ENCODE measurements around the gene ABAT. TPM values are rescaled to one million over a fixed set of nuclear protein-coding genes. Genes with fewer than 3 reads are reported as not detected.

Gene ABAT
- total and polyA plus RNA-seq, 10 of the 15 experiments (the other 5 are each of a cell fraction or from before 2014, with no cell fraction given): 1.0 to 10.6 (median 1.9) TPM

- TF ChIP-seq ZNF687 (IDR thresholded peaks at IDR 0.05) (peak; percentile 98), IKZF1 (conservative IDR thresholded peaks at IDR 0.05) (peak; percentile 92), CREM (IDR thresholded peaks at IDR 0.05; ENCODE audit: low read depth) (peak; percentile 72; the same call in 1 of the 2 replicates), CBFB (IDR thresholded peaks at IDR 0.05; ENCODE audit: low read depth) (peak; percentile 69), MEF2A (IDR thresholded peaks at IDR 0.05; ENCODE audit: insufficient read depth, low read depth, low read length) (no peak), CHD1 (IDR thresholded peaks at IDR 0.05; ENCODE audit: low read depth, low read length) (no peak), ASH2L (IDR thresholded peaks at IDR 0.05; ENCODE audit: borderline replicate concordance, low read depth) (no peak), NBN (IDR thresholded peaks at IDR 0.05) (0 out of 2 replicates have a peak, but pooled peaks have one; percentile 30), LARP7 (IDR thresholded peaks at IDR 0.05) (peak; percentile 72), YY1 (IDR thresholded peaks at IDR 0.05; ENCODE audit: low read depth, low read length) (peak; percentile 72), BCL3 (IDR thresholded peaks at IDR 0.05; ENCODE audit: borderline replicate concordance, insufficient read depth, low read depth, low read length, poor library complexity, severe bottlenecking) (no peak), RAD51 (IDR thresholded peaks at IDR 0.05) (peak; percentile 74), EED (IDR thresholded peaks at IDR 0.05; ENCODE audit: low read depth) (no peak), SIX5 (IDR thresholded peaks at IDR 0.05; ENCODE audit: low read depth, low read length, severe bottlenecking) (peak; percentile 79), RELB (IDR thresholded peaks at IDR 0.05; ENCODE audit: low read depth) (0 out of 2 replicates have a peak, but pooled peaks have one; percentile 55), KAT2A (conservative IDR thresholded peaks at IDR 0.05; ENCODE audit: control insufficient read depth, low read depth, low read length) (no peak), EGR1 (IDR thresholded peaks at IDR 0.05; ENCODE audit: borderline replicate concordance in 1 of 2, low read depth in 2 of 2, low read length in 2 of 2) (peak in 1 of 2 experiments; percentile 13; a peak in 1 of 3 replicates), HDGF (IDR thresholded peaks at IDR 0.05) (peak; percentile 94), RUNX3 (IDR thresholded peaks at IDR 0.05; ENCODE audit: low read length) (peak; percentile 77)
- TF ChIP-seq, protein P1, sequence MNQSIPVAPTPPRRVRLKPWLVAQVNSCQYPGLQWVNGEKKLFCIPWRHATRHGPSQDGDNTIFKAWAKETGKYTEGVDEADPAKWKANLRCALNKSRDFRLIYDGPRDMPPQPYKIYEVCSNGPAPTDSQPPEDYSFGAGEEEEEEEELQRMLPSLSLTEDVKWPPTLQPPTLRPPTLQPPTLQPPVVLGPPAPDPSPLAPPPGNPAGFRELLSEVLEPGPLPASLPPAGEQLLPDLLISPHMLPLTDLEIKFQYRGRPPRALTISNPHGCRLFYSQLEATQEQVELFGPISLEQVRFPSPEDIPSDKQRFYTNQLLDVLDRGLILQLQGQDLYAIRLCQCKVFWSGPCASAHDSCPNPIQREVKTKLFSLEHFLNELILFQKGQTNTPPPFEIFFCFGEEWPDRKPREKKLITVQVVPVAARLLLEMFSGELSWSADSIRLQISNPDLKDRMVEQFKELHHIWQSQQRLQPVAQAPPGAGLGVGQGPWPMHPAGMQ (IDR thresholded peaks at IDR 0.05; ENCODE audit: borderline replicate concordance): no peak
- TF ChIP-seq, protein P2, sequence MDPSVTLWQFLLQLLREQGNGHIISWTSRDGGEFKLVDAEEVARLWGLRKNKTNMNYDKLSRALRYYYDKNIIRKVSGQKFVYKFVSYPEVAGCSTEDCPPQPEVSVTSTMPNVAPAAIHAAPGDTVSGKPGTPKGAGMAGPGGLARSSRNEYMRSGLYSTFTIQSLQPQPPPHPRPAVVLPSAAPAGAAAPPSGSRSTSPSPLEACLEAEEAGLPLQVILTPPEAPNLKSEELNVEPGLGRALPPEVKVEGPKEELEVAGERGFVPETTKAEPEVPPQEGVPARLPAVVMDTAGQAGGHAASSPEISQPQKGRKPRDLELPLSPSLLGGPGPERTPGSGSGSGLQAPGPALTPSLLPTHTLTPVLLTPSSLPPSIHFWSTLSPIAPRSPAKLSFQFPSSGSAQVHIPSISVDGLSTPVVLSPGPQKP (IDR thresholded peaks at IDR 0.05; ENCODE audit: low read depth, low read length): peak; percentile 78; the same call in 1 of the 2 replicates
Measured at GRCh38 chr16:8797364-8798173, 123.2 kb downstream of the ABAT start, which contains the start of the genes PMM2 and TMEM186 (continued).

Measured in GM12878 (cell line).